CD4-positive, alpha-beta T cell treated with Interleukin-1 beta for 1 hour (primary cell): Measurements from ENCODE around the gene GALM.
"Not testable (repeated sequence)": the region's sequence is repeated elsewhere in the genome, so short reads cannot be mapped to it uniquely, and the experiment has no call there.

Experiments used
- DNase-seq, 2 donors: peaks; one replicate each; pipeline ENCODE4 v3.0.0-alpha.2; 2020 to 2022

GALM gene

DNA sequence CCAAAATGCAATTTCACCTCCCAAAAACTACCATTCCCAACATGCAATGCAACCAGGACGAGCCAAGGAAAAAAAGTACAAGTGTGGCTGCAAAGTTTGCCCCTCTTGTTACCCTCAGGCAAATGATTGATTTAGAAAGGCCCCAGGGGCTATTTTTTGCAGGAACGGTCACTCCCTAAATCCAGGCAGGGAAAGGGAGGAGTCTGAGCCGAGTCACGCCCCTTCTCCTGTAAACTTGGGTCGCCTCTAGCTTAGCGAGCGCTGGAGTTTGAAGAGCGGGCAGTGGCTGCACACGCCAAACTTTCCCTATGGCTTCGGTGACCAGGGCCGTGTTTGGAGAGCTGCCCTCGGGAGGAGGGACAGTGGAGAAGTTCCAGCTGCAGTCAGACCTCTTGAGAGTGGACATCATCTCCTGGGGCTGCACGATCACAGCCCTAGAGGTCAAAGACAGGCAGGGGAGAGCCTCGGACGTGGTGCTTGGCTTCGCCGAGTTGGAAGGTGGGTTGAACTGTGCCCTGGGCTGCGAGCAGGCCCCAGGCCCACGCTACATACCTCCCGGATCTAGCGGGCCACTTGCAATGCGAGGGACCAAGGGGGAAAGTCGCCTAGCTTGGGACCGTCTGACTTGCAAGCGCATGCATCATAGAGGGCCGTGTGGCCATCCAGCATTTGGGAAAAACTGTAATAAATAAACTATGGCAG lies at the start of gene GALM:
TSS of gene GALM (plus strand) at position 261 of the 702 bp plus-strand sequence. CDS start at position 309, 48 bp downstream.
- peak; percentile 53 to 70 for DNase-seq

DNA sequence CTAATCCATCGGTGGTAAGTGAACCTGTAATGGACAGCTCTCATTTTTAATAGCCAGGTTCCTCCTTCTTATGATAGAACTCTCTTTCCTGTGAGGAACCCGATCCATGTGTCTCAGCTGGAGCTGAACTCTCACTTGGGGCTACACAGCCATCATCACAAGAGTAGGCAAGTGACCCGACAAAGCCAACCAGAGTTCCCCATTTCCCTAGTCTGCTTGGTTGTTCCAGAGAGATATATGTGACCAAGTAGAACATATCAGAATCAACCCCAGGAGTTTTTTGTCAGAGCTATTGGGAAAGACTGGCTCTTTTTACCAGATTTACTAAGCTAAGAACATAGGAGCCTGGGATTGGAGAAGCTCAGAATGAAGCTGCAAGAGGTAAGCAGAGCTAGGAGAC lies 48.6 kb upstream of the GALM start:
- no peak for DNase-seq

DNA sequence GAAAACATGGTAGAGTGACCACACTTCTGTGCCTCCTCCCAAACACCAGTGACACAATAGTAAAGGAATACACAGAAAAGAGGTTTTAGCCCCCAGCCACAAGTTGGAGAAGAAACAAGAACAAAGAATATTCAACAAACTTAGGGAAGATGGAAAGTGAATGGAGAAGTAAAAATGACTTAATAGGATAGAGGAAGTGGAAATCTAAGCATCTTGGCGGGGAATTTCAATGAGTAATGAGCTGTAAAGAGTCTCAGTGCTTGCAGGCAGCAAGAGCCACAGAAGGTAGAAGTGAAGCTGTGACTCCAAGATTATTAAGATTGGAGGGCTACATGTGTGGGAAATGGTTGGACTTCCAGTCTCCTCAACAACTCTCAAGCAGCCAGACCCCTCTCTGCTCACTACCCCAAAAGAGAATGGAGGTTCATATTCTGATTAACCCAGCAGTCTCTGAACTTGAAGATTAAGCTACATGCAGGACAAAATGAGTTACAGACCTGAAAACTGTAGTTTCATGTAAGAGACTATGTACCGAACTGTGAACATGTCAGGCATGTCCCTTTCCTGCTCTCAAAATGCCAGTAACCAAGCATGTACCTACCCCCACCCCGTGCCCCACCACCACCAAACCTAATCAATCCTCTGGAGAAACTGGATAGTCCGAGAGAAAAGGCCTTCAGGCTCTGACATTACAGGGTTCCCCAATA lies 46.3 kb upstream of the GALM start:
- DNase-seq, result peak in 1 of 2 donors; percentile 11

DNA sequence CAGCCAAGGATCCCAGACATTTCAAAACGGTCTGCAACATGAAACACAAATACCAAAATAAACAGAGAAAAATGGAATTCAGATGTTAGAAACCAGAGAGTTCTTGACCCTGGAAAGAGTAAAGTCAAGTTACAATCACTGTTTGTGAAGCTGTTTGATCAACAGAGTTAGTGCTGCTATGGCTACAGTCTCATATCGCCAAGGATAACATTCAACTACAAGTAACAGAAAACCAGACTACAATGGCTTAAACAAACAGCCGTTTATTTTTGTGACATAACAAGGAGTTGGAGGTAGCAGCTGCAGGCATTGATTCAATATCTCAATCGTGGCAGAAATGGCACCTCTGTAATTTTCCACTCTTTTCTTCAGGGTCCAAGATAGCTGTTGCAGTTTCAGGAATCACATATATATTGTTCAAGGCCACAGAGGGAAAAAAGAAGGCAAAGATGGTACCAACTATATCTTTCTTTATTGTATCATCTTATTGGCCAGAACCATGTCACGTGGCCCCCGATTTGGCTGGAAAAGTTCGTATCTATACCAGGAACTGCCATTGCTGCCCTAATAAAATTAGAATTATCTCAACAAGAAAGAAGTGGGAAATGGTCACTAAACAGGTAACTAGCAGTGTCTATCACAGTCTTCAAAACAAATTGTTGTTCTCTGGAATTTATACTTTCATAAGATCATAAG lies 45.5 kb upstream of the GALM start:
- DNase-seq, result no peak

DNA sequence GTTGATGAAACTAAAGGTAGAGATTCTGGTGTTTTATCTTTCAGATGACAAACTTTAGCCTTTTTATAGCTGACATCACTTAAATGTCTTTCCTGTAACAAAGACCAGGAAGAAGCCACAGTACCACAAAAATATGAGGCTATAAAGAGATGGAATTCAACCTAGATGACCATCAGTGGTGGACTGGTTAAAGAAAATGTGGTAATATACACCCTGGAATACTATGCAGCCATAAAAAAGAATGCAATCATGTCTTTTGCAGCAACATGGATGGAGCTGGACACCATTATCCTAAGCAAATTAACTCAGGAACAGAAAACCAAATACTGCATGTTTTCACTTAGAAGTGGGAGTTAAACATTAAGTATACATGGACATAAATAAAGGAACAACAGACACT lies 44.9 kb upstream of the GALM start:
- DNase-seq, result no peak

DNA sequence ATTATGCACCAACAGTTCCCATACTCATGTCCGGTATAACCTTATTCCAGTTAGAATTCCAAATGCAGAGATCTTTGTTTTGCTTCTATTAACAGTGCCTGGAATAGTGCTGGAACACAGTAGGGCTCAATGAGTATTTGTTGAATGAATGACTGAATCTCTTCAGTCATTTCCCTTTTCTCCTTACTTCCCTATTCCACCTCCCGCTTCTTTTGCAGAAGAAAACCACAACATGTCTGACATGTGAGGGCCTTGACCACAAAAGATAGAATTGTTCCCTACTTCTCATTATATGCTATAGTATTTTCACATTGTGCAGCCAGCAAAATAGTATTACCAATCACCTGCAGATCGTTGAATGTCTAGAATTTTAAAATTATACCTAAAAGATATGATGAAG lies 43.7 kb upstream of the GALM start:
- no peak for DNase-seq

DNA sequence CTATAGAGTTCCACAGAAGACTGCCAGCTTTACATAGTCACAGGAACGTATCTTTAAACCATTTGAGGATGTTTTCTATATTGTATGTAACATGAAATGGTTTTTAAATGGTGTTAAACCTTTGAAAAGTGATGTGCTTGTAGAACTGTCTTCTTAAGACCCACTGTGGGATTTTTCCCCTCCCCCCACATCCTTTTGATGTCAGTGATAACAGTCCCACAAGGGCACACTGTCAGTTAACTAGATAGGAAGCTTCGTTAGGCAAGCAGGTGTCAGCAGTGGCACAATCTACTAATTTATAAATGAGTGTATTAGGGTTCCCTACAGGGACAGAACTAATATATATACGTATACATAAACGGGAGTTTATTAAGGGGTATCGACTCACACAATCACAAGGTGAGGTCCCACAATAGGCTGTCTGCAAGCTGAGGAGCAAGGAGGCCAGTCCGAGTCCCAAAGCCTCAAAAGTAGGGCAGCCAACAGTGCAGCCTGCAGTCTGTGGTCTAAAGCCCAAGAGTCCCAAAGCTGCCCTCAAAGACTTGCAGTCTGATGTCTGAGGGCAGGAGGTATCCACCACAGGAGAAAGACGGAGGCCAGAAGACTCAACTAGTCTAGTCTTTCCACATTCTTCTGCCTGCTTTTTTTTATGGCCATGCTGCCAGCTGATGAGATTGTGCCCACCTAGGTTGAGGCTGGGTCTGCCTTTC lies 39.4 kb upstream of the GALM start:
- DNase-seq, result peak; percentile 33 to 71

DNA sequence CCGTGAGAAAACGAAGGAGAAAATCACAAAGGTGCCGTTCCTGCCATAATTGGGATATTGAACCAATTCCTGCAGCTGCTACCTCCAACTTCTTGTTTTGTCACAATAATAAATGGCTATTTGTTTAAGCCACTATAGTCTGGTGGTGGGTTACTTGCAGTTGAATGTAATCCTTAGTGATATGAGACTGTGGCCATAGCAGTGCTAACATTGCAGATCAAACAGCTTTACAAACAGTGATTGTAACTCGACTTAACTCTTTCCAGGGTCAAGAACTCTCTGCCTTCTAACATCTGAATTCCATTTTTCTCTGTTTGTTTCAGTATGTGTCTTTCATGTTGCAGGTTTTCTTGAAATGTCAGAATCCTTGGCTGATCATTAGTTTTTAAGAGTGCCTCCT lies 38.5 kb upstream of the GALM start:
- DNase-seq, result no peak

DNA sequence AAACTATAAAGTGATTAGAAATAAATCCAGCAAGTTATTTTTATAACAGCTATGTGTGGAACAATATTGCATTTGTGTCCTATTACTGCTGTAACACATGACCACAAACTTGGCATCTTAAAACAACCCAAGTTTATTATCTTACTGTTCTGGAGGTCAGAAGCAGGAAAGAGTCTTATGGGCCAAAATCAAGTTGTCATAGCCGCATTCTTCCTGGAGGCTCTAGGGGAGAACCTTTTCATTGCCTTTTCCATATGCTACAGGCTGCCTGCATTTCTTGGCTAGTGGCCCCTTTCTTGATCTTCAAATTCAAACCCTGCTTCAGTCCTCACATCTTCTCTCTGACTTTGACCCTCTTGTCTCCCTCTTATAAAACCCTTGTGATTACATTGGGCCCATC lies 36.2 kb upstream of the GALM start:
- DNase-seq, result no peak

DNA sequence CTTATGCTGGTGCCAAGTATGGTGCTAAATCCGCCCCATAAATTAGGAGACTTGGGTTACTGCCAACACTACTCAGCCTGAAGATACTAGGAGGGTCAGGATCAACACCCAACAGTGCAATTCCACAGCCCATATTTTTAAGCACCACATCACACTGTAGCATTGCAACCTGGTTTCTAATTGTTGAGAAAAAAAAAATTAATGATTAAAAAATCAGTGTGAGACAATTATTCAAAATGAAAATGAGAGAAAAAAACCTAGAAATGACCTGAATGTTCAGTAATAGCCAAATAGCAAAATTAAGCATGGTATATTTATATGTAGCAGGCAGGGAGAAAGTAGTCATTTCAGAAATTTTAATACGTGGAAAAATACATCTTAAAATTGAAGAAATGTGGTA lies 33.9 kb upstream of the GALM start:
- DNase-seq, result no peak

DNA sequence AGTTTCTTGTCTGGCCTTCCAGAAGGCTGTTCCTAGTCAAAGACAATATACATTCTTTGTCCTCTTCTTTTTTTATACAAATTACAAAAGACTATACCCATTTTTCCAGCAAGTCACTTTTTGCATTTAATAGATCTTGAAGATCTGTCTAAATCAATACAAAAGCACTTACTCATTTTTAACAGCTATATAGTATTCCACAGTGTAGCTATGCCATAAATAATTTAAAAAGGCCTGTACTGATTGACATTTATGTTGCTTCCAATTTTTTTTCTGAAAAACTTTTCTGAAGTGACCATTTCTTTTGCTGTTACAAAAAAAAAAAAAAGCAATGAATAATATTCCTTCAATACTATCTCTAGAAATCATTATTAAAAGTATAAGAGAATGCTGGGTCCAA lies 32.9 kb upstream of the GALM start:
- DNase-seq, result no peak

DNA sequence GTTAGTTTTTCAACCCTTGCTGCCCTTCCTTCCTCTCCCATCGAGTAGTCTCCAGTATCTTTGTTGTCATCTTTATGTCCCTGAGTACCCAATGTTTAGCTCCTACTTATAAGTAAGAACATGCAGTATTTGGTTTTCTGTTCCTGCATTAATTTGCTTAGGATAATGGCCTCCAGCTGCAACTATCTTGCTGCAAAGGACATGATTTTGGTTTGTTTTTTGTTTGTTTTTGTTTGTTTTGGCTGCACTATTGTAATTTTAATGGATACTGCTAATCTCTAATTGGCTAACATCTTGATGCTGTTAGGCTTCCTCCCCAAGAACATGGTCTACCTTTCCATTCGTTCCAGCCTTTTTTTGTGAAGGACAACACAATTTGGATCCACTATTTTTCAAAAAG lies 32.0 kb upstream of the GALM start:
- no peak for DNase-seq

DNA sequence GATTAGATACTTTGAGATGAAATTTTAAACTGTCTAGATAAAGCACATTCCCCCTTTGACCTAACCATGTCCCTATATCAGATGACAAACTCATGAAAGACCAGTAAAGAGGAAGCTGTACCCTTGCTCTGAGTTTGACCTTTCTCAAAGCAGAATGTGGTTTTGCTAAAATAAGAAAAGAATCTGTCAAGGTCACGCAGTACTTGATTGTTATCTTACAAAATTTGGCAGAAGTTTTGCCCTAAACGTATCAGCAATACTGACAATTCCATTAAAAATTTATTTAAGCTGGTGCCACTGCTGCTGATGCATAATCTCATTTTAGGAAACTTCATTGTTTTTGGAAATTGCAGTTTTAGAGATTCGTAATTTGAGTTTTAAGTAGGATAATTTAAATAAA lies 31.2 kb upstream of the GALM start:
- DNase-seq, result no peak

DNA sequence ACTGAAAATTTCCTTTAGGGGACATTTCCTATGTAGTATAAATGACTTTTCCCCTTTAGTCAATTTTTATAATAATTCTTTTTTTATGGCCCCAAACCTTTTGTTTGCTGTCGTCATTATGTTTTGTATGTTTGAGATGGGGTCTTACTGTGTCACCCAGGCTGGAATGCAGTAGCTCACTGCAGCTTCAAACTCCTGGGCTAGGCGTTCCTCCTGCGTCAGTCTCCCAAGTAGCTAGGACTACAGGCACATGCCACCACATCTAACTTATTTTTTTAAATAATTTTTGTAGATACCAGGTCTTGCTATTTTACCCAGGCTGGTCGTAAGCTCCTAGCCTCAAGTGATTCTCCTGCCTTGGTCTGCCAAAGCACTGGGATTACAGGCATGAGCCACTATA lies 30.8 kb upstream of the GALM start:
- DNase-seq, result no peak

DNA sequence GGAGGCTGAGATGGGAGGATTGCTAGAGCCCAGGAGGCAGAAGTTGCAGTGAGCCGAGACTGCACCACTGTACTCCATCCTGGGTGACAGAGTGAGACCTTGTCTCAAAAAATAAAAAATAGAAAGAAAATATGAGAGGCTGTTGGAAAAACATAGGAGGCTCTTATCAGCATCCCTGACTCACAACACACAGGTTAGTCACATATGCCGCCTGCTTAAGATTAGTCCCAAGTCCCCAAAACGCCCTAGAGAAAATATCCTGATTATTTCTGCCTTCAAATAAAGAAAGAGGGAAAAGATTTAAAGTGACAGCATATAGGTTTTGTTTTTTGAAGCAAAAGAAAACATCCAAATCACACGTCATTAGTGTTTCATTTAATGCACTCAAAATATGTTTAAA lies 29.8 kb upstream of the GALM start:
- no peak for DNase-seq

DNA sequence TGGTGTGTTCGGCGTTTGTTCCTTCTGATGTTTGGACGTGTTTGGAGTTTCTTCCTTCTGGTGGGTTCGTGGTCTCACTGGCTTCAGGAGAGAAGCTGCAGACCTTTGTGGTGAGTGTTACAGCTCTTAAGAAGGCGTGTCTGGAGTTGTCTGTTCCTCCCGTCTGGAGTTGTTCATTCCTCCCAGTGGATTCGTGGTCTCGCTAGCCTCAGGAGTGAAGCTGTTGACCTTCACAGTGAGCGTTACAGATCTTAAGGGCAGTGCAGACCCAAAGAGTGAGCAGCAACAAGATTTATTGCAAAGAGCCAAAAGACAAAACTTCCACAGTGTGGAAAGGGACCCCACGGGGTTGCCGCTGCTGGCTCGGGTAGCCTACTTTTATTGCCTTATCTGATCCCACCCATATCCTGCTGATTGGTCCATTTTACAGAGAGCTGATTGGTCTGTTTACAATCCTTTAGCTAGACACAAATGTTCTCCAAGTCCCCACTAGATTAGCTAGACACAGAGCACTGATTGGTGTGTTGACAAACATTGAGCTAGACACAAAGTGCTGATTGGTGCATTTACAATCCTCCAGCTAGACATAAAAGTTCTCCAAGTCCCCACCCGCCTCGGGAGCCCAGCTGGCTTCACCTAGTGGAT lies 23.4 kb upstream of the GALM start:
- DNase-seq, result not testable (repeated sequence)

DNA sequence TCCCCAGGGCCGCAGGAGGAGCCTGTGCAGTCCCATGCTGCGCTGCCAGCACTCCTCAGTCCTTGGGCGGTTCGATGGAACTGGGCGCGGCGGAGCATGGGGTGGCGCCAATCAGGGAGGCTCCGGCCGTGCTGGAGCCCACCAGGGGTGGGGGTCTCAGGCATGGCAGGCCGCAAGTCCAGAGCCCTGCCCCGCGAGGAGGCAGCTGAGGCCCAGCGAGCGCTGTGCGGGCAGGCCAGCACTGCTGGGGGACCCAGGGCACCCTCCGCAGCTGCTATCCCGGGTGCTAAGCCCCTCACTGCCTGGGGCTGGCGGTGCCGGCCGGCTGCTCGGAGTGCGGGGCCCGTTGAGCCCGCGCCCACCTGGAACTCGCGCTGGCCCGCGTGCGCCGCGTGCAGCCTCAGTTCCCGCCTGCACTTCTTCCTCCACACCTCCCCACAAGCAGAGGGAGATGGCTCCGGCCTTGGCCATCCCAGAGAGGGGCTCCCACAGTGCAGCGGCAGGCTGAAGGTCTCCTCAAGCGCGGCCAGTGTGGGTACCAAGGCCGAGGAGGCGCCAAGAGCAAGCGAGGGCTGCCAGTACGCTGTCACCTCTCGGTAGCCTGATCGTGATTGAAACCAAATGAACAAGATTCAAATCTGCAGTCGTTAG lies 22.8 kb upstream of the GALM start:
- no peak for DNase-seq

DNA sequence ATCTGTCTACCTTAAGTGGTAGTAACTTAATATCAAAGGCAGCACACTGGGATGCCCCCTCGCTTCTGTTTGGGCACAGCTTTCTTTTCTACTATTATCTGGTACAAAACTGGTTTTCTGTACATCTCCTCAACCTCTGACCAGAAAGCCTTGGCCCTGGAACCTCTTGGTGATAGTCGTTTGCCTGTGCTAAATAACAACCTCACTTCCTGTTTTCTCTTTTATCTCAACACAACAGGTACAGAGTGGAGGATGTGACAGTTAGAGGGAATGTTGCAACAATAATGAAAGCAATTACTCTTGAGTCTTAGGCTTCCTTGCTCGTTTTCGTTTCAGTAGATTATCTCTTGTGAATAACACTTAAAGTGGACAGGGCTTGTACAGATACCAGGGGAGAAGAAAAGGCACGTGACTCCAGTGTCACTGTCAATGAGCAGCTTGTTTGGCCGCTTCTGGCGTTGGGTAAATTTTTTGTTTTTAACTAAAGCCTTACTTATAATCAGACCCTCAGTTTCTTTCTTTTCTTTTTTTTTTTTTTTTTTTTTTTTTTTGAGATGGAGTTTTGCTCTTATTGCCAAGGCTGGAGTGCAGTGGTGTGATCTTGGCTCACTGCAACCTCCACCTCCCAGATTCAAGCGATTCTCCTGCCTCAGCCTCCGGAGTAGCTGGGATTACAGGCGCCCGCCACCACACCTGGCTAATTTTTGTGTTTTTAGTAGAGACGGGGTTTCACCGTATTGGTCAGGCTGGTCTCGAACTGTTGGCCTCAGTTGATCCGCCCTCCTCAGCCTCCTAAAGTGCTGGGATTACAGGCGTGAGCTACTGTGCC lies 22.0 kb upstream of the GALM start:
- peak in 1 of 2 donors; percentile 51 for DNase-seq

DNA sequence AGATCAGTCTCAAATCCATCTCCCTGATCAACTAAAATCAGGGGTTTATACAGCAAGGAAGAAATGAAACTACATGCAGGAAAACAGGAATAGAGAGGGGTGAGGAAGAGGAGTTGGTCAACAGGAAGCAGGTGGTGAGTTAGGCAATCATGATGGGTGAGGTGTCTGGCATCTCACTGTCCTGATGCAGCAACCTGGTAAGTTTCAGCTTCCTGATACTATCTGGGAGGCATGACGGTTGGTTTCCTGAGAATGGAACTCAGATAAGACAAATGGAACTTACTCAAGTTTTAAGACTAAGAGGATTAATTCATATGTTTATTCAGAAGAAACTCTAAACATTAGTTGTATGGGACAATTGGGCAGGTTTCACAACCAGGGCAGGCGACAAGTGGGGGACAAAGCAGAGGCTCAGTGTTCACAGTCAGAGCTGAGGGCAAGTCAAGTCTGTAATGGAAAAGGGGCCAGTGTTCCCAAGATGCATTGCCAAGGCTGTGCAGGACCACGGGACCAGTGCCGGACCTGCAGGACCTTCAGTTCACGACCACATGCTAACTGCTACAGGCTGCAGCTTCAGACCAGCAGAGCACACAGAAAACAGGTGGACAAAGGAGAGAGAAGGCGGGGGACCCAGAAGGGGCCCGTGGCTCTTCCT lies 17.7 kb upstream of the GALM start:
- DNase-seq, result no peak

DNA sequence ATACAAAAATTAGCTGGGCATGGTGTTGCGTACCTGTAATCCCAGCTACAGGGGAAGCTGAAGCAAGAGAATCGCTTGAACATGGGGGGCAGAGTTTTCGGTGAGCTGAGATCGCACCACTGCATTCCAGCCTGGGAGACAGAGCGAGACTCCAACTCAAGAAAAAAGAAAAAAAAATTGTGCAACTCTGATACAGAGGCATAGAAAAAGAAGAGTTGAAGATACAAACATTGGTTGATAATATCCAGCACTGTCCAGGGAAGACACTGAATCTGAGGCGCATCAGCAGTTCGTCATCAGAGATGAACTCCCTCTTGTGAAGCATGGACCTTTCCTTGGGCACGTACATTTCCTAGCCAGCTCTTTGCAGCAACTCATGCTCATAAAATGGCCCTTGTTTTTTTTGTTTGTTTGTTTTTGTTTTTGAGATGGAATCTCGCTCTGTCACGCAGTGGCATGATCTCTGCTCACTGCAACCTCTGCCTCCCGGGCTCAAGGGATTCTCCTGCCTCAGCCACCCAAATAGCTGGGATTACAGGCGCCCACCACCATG lies 16.7 kb upstream of the GALM start:
- DNase-seq, result no peak

DNA sequence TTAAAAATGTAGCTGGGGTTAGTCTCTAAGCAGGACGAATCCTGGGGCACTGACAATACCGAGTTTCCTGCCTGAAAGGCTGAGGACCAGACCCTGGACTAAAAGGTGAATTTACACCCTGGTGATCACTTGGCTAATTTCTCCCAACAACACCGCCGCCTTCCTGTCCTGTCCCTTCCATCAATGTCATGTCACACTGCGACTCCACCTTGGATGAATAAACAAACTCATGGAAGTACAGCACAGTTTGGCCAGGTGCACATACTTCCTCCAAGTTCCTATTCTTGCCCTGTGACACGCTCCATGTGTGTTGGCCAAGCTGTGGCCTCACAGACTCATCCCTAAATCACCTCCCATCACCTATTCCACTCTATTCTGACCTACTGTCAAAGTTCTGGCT lies 15.9 kb upstream of the GALM start:
- no peak for DNase-seq
